GM21723 (cell line): ENCODE results near the gene SLX9.

ENCODE experiments used
- ATAC-seq: cut with Tn5 transposase; IDR thresholded peaks from one replicate; pipeline ENCODE4 v1.9.1; 2021; ENCODE audit warnings: mild to moderate bottlenecking, moderate library complexity; ENCODE audit not compliant: unreplicated experiment

Gene SLX9

GRCh38 chr21:44944596-44944995, 4.8 kb downstream of the SLX9 start:
- ATAC-seq, result no peak

- no peak for ATAC-seq
These were observed 6.6 kb downstream of the SLX9 start for GRCh38 chr21:44946254-44947041.

- ATAC-seq, result no peak
These were observed 7.5 kb downstream of the SLX9 start for GRCh38 chr21:44947111-44947929.

- ATAC-seq, result no peak
These were observed 8.1 kb downstream of the SLX9 start for GRCh38 chr21:44947930-44948331.

GRCh38 chr21:44948426-44949120, 8.7 kb downstream of the SLX9 start:
- no peak for ATAC-seq

- no peak for ATAC-seq
These were observed 9.4 kb downstream of the SLX9 start for GRCh38 chr21:44949161-44949778.

GRCh38 chr21:44949779-44950198, 10.0 kb downstream of the SLX9 start:
- peak; percentile 62 for ATAC-seq

GRCh38 chr21:44950351-44950750, 10.5 kb downstream of the SLX9 start:
- no peak for ATAC-seq

- no peak for ATAC-seq
These were observed 11.5 kb downstream of the SLX9 start for GRCh38 chr21:44951186-44951915.

GRCh38 chr21:44952116-44952928, 12.5 kb downstream of the SLX9 start:
- no peak for ATAC-seq

- ATAC-seq, result no peak
These were observed 13.2 kb downstream of the SLX9 start for GRCh38 chr21:44952929-44953627.

GRCh38 chr21:44953628-44954021, 13.8 kb downstream of the SLX9 start:
- no peak for ATAC-seq

GRCh38 chr21:44954281-44954771, 14.5 kb downstream of the SLX9 start:
- ATAC-seq, result no peak

GRCh38 chr21:44955141-44955797, 15.4 kb downstream of the SLX9 start:
- no peak for ATAC-seq

GRCh38 chr21:44955798-44956175, 16.0 kb downstream of the SLX9 start:
- no peak for ATAC-seq

GRCh38 chr21:44956356-44957046, 16.7 kb downstream of the SLX9 start:
- no peak for ATAC-seq

GRCh38 chr21:44957047-44957831, 17.4 kb downstream of the SLX9 start:
- ATAC-seq, result no peak
